GM18870 (cell line): ENCODE data around the gene PRKCE.

Experiments used
- ATAC-seq: cut with Tn5 transposase; IDR thresholded peaks from one replicate; pipeline ENCODE4 v1.9.1; 2021; ENCODE audit warnings: moderate library complexity; ENCODE audit not compliant: unreplicated experiment

The PRKCE gene

DNA sequence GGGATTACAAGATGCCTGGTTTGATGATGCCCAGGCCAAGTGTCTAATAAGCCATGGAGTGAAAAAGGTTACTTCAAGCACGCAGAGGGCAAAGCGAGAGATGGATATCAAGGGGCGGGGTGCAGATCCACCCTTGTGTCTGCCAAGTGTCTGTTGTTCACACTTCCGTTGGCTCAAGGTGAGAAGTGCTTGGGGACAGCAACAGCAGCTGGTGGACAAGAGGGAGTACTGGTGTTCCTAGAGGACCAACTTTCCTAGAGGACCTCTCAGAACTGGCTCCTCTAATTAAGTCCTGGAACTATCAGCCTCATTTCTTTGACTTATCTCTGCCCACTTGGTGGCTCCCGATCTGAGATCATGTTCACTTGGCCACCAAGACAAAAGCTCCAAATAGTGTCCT is 299.1 kb downstream of the PRKCE start:
- ATAC-seq, result no peak

- no peak for ATAC-seq
Observed at GRCh38 chr2:45951025-45951727, 299.7 kb downstream of the PRKCE start.

DNA sequence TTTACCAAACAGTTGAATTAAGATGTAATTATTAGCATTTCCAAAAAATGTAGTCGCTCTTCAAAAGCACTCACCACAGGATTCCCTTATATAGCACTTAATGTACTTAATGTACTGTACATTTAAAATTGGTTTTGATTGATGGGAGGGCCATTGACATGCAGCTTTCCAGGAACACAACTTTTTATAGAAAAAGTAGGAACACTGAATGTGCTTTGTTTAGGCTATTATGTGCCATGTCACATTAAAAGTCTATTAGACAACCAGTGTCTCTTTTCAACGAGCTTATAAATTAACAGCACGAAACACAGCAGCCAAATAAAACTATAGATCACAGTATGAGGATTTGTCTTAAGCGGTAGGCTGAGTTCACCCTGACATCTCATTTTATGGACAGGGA is 301.1 kb downstream of the PRKCE start:
- ATAC-seq, result no peak

DNA sequence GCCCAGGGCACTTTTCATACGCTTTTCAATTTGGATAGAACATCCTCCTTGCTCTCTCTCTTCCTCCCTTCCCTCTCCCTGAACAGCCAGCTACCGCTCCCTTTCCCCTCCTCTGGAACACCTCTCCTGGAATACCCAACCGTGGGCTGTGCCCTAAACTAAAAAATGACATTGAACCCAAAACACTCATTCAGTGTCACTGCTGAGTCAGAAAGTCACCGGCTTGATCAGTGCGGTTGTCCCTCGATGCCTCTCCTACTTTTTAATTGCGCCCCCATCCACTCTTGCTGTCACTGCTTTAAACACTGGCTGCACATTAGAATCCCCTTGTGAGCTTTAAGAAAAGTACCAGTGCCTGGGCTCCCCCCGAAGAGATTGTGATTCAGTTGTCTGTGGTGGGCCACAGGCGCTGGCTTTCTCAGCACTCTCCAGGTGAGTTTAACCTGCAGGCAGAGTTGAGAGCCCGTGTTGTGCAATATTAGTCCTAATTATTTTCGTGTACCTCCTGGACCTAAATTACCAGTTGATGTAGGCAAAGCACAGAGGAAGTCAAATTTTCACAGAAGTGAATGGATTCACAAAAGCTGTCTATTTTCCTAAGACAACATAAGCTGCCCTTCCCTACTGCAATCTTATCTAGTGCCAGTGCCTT is 302.0 kb downstream of the PRKCE start:
- ATAC-seq, result no peak

- ATAC-seq, result no peak
Observed at GRCh38 chr2:45954233-45954850, 302.9 kb downstream of the PRKCE start.

DNA sequence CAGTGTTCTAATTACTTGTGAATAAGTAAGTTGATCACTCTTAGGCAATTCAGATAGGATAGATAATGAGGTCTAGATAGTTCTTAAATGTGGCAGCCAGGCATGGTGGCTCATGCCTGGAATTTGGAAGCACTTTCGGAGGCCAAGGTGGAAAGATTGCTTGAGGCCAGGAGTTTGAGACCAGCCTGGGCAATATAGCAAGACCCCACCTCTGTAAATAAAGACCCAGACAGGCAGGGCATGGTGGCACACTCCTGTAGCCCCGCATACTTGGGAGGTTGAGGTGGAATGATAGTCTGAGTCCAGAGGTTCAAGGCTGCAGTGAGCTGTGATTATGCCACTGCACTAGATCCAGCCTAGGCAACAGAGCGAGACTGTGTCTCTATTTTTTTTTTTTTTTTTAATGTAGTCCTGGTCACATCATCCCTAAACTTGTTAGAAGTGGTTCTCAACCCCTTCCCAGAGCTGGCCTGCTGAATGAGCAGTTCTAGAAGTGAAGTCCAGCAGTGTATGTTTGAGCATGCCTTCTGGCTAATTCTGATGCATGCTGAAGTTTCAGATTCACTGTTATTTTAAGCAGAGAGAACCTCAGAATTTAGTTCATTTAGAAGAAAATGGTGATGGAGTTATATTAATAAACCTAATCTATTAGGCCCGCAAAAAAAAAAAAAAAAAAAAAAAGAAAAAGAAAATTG is 306.2 kb downstream of the PRKCE start:
- no peak for ATAC-seq

- ATAC-seq, result no peak
Observed at GRCh38 chr2:45960057-45960863, 308.8 kb downstream of the PRKCE start.

- no peak for ATAC-seq
Observed at GRCh38 chr2:45962177-45962921, 310.9 kb downstream of the PRKCE start.

- no peak for ATAC-seq
Observed at GRCh38 chr2:45963816-45964215, 312.3 kb downstream of the PRKCE start.

DNA sequence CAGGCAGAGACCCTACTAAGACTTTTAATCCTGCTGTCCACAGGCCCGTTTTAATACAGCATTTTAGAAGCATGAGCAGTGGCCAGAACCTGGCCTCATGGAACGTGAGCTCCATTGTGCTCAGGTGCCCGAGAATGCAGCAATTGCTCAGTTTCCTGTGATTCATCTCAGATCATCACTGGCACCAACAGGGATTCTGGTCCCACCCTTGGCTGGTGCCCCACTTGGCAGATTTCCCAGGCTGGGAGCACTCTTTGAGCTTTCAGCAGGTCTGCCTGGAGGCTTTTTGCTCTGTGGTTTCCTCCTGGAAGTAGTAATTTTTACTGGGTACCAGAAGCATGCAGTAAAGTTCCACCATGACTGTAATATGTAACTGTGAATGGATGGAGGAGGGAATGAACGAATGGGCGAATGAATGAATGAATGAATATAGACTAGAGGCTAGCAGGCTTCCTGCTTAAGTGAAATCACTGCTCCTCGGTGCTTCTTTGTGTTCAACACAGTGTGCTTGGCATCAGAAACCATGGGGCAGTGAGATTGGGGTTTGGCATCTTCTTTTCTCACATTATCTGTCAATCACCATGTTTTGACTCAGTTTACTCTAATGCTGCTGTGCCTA is 312.9 kb downstream of the PRKCE start:
- no peak for ATAC-seq

DNA sequence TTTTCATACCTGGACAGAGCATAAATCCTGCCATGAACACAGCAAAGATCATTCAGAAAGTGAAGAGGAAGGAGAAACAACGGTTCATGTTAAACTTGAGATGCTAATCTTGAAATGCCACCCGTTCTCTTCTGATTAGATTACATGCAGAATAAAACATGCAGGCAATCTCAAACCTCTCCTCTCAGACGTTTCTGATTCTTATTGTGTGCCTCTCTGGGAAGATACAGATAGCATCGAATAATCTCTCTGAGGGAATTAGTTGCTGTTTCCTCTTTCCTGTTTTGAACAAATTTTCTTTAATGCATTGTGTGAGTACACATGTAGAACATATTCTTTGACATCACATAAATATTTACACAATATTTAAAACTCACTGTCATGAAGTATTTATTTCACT is 313.4 kb downstream of the PRKCE start:
- ATAC-seq, result no peak

- ATAC-seq, result no peak
Observed at GRCh38 chr2:45965871-45966498, 314.5 kb downstream of the PRKCE start.

DNA sequence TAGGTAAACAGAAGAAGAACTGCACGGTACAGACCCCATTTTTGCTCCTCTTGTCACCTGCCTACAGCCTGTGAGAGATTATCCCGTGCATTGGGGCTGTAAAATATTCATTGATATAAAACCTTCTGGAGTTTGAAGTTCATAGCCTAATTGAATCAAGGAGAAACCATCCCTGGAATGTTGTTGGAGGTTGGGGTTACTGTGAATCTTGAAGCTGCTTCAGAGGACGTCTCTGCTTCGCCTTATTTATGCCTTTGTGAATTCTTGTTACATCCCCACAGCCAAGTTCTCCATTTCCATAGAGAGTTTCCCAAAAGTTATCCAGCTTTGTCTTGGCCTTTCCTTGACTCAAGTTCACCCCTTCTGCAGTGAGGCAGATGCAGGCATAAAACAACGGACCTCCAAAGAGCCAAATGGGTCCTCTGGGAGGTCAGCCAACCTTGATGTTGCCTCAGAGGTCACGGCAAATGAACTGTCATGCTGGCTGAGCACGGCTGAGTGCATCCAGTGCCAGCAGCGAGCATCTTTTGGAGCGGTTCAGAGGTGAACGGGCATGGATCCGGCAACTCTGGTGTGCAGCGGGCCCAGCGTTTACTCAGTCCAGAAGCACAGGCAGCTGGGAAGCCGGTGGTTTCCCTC is 317.6 kb downstream of the PRKCE start:
- ATAC-seq, result no peak

- no peak for ATAC-seq
Observed at GRCh38 chr2:45973426-45973825, 322.0 kb downstream of the PRKCE start.

DNA sequence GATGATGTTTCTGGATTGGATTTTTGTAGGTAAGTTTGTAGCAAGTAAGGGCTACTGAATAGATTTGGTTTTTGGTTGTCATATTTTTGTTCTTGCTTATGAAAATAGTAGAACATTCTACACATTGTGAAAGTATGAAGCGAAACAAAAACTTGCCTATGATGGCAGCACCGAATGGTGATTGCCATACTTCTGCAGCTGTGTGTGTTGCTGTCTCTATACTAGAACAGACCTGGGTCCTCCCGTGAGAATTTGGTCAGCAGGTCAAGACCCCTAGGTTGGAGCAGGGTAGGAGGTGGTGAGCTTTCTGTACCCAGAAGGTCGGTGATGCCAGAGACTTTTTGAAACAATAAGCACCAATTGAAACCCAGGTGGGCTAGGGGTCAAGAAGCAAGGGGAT is 322.6 kb downstream of the PRKCE start:
- ATAC-seq, result peak; percentile 54

DNA sequence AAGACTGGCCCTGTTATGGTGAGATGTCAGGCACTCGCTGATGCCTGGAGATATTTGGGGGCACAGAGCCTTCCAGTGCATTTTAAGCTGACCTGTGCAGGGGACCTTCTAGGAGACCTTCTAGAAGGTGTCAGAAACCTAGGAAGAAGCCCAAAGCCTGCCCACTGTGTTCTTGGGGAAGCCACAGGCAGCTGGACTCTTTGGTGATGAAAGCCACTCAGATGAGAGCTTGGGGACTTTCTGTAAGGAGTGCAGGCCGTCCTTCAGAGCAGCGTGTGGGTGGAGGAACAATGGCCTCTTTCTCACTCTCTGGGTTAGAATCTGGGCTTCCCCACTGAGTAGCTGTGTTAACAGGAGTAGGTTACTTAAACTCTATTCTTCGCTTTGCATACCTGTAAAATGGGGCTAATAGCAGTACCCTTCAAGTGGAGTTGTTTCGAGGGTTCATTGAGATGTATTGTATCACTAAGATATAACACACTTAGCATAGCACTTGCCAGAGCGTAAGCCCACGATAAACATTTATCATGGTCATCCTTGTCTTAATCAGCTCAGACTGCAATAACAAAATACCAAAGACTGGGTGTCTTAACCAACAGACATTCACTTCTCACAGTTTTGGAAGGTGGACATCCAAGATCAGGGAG is 323.4 kb downstream of the PRKCE start:
- peak; percentile 48 for ATAC-seq

- no peak for ATAC-seq
Observed at GRCh38 chr2:45975752-45976517, 324.5 kb downstream of the PRKCE start.
